ENCODE data around the gene KCNN1. TPM values are rescaled to one million over a fixed set of nuclear protein-coding genes. Genes with fewer than 3 reads are reported as not detected.
A peak's percentile ranks its signal among the peaks of the same experiment; 100 is the strongest.

KCNN1 gene
- total and polyA plus RNA-seq, 2 of the 4 experiments (the other 2 are of a cell fraction) = 0.09 TPM; not detected in 1

DNA sequence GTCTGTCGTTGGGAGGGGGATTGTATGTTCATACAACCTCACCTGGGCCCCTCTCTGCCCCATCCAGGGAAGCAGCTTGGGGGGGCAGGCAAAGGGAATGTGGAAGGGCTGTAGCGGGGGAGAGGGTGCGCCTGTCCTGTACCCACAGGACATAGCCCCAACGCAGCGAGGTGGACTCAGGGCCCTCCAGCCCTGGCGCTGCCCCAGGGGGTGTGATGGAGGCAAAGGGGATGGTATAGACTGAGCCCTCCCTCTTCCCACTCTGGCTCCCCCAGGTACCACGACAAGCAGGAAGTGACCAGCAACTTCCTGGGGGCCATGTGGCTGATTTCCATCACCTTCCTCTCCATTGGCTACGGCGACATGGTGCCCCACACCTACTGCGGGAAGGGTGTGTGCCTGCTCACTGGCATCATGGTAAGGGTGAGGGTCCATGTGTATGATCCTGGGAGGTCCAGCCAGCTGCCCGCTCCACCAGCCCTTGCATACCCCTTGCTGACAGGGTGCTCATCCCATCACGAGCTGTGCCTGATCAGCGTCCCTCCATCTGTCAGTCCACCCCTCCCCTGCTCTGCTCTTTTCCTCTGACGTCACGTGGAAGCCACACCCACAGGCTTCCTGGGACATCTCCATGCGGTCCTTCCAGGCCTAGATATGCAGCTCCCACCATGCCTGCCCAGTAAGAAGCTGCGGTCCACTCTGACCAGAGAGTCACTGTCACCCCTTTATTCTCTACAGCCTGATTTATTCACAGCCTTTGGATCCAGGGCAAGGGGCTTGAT, 18.3 kb downstream of the KCNN1 start:
- no peaks in the 10 kb centered on the region for H3K9me1 ChIP-seq (ENCODE audit: insufficient read depth, low read length)
- H4K20me1 ChIP-seq (ENCODE audit: insufficient read depth, low read length) = no peaks in the 10 kb centered on the region
- no peak overlapping the region for H2BK120ac ChIP-seq (ENCODE audit: low read depth, low read length)
- H3K23ac ChIP-seq (ENCODE audit: low read depth, low read length) = no peak overlapping the region
- H3K56ac ChIP-seq (ENCODE audit: extremely low read depth, insufficient read depth, low read length) = no peak overlapping the region
- H2AFZ ChIP-seq (replicated peaks; ENCODE audit: low read length, poor library complexity) = peak overlapping the region; percentile 61
- H4K91ac ChIP-seq (ENCODE audit: insufficient read depth, low read depth, low read length) = no peak overlapping the region
- H2BK5ac ChIP-seq (ENCODE audit: low read depth, low read length, poor library complexity, severe bottlenecking) = no peak overlapping the region
- no peak overlapping the region for H3K14ac ChIP-seq (replicated peaks; ENCODE audit: low read depth, low read length)
- H3K9me3 ChIP-seq (ENCODE audit: control insufficient read depth, insufficient read depth, low read length) = no peaks in the 10 kb centered on the region
- H3K4me2 ChIP-seq (ENCODE audit: low read depth, low read length) = no peak overlapping the region
- TF ChIP-seq RCOR1 (IDR thresholded peaks at IDR 0.05; ENCODE audit: insufficient replicate concordance, low read length) (no peak), BHLHE40 (IDR thresholded peaks at IDR 0.05; ENCODE audit: low read depth, low read length) (no peak), MAZ (IDR thresholded peaks at IDR 0.05; ENCODE audit: borderline replicate concordance, low read depth, low read length) (no peak), POLR2A (IDR thresholded peaks at IDR 0.05; ENCODE audit: low read depth, low read length) (no peak), RFX5 (IDR thresholded peaks at IDR 0.05; ENCODE audit: low read depth, low read length) (no peak), NFE2L2 (IDR thresholded peaks at IDR 0.05; ENCODE audit: low read depth, low read length) (no peak), FOS (IDR thresholded peaks at IDR 0.05; ENCODE audit: low read depth, low read length) (no peak)
- TF ChIP-seq, protein P1, sequence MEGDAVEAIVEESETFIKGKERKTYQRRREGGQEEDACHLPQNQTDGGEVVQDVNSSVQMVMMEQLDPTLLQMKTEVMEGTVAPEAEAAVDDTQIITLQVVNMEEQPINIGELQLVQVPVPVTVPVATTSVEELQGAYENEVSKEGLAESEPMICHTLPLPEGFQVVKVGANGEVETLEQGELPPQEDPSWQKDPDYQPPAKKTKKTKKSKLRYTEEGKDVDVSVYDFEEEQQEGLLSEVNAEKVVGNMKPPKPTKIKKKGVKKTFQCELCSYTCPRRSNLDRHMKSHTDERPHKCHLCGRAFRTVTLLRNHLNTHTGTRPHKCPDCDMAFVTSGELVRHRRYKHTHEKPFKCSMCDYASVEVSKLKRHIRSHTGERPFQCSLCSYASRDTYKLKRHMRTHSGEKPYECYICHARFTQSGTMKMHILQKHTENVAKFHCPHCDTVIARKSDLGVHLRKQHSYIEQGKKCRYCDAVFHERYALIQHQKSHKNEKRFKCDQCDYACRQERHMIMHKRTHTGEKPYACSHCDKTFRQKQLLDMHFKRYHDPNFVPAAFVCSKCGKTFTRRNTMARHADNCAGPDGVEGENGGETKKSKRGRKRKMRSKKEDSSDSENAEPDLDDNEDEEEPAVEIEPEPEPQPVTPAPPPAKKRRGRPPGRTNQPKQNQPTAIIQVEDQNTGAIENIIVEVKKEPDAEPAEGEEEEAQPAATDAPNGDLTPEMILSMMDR (conservative IDR thresholded peaks at IDR 0.05; ENCODE audit: low read depth, low read length) = no peak
- TF ChIP-seq, protein P2, sequence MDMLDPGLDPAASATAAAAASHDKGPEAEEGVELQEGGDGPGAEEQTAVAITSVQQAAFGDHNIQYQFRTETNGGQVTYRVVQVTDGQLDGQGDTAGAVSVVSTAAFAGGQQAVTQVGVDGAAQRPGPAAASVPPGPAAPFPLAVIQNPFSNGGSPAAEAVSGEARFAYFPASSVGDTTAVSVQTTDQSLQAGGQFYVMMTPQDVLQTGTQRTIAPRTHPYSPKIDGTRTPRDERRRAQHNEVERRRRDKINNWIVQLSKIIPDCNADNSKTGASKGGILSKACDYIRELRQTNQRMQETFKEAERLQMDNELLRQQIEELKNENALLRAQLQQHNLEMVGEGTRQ (IDR thresholded peaks at IDR 0.05; ENCODE audit: low read depth, low read length) = no peak
- H3K27ac ChIP-seq (ENCODE audit: insufficient read depth, low read length) = no peak overlapping the region
- ATAC-seq (ENCODE audit: low read depth) = no peak
- no peak overlapping the region for H2BK15ac ChIP-seq (ENCODE audit: low read depth, low read length)
- H4K8ac ChIP-seq (ENCODE audit: low read depth in 2 of 2, low read length in 2 of 2) = no peak overlapping the region
- CTCF ChIA-PET = no interaction called here
- intact Hi-C loops (cut with micrococcal nuclease) = no loop called here
- H3K9ac ChIP-seq (ENCODE audit: low read depth, low read length) = no peak overlapping the region
- H3K18ac ChIP-seq (ENCODE audit: low read depth, low read length) = no peak overlapping the region
- no TSS peak for BruUV-seq (replicated peaks)
- peaks cover 3% of the 10 kb centered on the region; the same call in 1 of the 2 replicates for H3K27me3 ChIP-seq (ENCODE audit: control insufficient read depth, insufficient read depth, low read length)
- dilution Hi-C loops (cut with HindIII; ENCODE audit: low sequenced_read_pairs, unreplicated experiment) = no loop called here
- POLR2A ChIA-PET (ENCODE audit: unreplicated experiment) = no interaction called here
- no peak overlapping the region for H2AK9ac ChIP-seq (replicated peaks; ENCODE audit: low read depth, low read length, poor library complexity)
- no peaks in the 10 kb centered on the region for H3K79me1 ChIP-seq (ENCODE audit: low read depth in 1 of 2, low read length in 2 of 2)
- H3K4me3 ChIP-seq (ENCODE audit: insufficient read depth, low read depth, low read length) = no peak overlapping the region
- H3K36me3 ChIP-seq (ENCODE audit: control insufficient read depth, insufficient read depth, low read length) = no peaks in the 10 kb centered on the region
- H3K4ac ChIP-seq (ENCODE audit: low read depth, low read length) = no peak overlapping the region
- 40% methylated on average over 1 of the region's 17 CpGs; no CpG with 5 or more reads in 1 of the 2 experiments for WGBS, 2 experiments (ENCODE audit: extremely low coverage in 2 of 2, insufficient read length in 1 of 2)
- no peak overlapping the region for H2AK5ac ChIP-seq (ENCODE audit: low read depth, low read length)
- H3K4me1 ChIP-seq (ENCODE audit: control insufficient read depth, insufficient read depth, low read length) = no peaks in the 10 kb centered on the region
- DNase-seq = no peak
- H2BK20ac ChIP-seq (ENCODE audit: low read depth, low read length) = no peak overlapping the region
- no peak overlapping the region for H4K5ac ChIP-seq (ENCODE audit: low read depth, low read length)
- in situ Hi-C loops (cut with MboI; ENCODE audit: low sequenced_read_pairs) = loop anchor here (5.0 kb wide), 1 partner anchor 118 kb away; no protein-coding TSS in a partner anchor

Measured in IMR-90 (cell line).